Activated T-helper 1 cell treated with Interleukin-2 at 50 U/mL for 16 hours (primary cell): Measurements from ENCODE around the gene LPP.
"Not testable (repeated sequence)": the region's sequence is repeated elsewhere in the genome, so short reads cannot be mapped to it uniquely, and the experiment has no call there.

Experiments
- DNase-seq: peaks from one replicate; pipeline ENCODE4 v3.0.0-alpha.2; 2020; ENCODE audit warnings: low read depth

LPP gene

DNA sequence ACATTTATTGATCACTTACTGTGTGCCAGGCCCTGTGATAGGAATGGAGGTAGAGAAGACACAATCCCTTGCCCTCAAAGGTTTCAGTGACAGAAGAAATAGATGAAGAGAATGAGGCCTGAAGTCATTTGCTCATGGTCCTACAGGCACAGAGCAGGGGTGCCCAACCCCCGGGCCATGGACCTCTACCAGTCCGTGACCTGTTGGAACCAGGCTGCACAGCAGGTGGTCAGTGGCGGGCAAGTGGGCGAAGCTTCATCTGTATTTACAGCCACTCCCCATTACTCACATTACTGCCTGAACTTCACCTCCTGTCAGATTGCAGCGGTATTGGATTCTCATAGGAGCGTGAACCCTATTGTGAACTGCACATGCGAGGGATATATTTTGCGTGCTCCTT is 480.3 kb downstream of the LPP start:
- no peak for DNase-seq

DNA sequence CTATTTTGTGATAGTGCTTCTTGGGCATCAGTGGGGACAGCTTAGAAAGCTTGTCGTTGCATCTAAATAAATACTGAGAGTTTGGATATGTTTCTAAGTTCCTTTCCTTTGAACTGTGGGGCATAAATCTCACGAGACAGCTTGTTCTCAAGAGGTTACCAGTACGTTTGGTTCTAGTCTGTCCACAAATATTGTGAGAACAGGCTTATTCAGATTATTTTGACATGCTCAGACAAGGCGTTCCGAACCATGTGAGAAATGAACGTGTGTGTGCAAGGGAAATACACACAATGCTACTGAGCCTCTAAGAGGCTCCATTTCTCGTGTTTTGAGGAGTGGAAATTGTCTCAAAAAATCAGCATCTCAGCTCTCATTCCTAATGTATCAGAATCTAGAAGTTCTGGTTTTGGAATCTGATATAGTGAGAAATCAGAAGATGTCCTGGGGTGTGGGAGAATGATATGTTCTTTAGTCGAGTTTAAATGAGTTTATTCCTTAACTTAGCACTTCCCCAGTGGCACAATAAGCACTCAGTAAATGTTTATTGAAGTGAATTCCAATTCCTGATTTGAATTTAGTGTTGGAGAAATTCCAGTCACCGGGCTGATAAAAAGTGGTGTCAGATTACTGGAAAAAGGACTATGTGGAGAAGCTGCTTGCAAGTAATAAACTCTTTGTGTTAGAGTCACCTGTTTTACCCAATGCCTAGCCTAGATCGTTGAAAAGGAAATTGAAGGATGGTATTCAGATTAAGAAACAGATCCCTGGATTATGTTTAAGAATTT is 481.5 kb downstream of the LPP start:
- DNase-seq, result no peak

DNA sequence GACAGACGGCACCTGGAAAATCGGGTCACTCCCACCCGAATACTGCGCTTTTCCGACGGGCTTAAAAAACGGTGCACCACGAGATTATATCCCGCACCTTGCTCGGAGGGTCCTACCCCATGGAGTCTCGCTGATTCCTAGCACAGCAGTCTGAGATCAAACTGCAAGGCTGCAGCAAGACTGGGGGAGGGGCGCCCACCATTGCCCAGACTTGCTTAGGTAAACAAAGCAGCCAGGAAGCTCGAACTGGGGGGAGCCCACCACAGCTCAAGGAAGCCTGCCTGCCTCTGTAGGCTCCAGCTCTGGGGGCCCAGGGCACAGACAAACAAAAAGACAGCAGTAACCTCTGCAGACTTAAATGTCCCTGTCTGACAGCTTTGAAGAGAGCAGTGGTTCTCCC is 482.3 kb downstream of the LPP start:
- not testable (repeated sequence) for DNase-seq

DNA sequence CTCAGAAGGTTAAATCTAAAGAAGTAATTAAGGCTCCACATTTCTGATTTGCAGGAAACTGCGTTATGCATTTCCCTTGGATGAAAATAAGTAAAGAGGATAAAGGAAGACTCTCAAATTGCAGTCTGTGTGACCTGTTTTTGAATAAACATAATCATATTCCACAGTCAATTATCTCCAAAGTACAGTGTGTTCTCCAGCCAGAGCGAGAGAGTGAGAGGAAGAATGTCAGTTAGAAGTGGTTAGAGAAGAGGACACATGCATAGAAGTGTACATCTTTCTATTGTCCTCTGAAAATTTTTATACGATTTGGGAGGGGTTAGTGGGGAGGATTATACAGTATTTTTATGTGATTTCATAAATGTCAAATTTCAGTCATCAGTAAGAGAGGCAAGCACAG is 487.1 kb downstream of the LPP start:
- no peak for DNase-seq

DNA sequence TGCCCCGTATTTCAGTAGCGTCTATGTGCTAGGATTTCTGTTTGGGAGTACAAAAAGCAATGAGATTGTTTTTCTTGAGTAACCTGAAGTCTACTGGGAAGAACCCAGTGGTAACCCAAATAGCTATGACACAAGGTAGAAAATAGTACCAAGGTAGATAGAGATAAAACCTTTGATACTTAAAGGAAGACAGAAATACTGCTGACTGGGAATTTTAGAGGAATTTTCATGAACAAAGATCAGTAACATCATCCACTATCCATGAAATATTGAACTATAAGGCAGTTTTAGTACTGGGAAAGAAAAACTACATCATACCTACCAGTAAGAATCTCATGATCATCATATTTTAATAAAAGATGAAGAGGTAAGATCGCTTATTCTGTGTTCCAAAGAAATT is 489.8 kb downstream of the LPP start:
- DNase-seq, result no peak

DNA sequence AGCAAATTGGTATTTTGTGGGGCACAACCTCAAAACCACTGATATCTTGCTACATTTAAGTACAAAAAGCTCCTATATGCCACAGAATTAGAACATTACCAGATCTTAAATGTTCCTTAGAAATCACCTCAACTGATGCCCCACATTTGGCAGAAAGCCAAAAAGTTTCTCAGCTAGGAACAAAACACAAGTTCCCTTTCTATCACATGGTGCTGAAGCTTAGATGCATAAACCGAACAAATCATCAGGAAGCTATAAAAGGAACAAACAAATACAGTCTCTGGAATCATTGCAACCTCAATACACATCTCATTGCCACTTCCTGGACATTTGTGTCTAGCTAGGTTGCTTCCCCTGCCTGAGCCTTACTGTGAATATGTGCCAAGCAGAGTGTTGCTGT is 492.6 kb downstream of the LPP start:
- no peak for DNase-seq

DNA sequence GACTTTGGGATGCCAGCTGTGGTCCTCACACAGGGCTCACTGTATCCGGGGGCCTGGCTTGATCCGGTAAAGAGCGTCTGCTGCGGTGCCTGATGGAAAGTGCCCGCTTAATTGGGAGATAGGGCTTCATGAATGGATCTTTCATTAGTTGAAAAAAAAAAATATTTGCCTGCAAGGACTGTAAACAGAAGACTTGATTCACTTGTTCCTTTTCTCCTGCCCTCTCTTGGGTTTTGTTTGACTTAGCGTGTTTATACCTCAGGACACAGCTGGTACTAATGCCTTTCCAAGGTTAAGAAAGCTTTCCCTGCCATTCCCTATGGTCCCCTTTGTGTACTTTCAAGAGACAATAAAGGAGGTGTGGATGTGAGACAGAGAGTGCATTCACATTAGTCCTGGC is 493.3 kb downstream of the LPP start:
- DNase-seq, result no peak

DNA sequence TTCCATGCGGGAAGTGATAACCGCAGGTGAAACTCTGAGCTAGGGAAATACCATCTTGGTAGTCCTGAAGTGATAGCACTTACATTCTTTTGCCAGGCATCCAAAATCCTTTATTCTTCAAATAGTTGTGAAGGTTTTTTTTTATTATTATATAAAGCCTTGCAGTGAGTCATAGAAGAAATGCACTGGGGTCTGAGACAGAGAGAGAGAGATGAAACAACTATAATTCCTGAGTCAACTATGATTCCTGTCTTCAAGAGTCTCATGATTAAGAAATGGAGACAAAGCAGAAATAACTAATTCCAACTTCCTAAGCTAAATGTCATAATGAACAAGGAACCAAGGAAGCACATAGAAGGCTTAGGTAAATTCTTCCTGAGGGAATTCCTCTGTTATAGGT is 495.6 kb downstream of the LPP start:
- DNase-seq, result no peak

DNA sequence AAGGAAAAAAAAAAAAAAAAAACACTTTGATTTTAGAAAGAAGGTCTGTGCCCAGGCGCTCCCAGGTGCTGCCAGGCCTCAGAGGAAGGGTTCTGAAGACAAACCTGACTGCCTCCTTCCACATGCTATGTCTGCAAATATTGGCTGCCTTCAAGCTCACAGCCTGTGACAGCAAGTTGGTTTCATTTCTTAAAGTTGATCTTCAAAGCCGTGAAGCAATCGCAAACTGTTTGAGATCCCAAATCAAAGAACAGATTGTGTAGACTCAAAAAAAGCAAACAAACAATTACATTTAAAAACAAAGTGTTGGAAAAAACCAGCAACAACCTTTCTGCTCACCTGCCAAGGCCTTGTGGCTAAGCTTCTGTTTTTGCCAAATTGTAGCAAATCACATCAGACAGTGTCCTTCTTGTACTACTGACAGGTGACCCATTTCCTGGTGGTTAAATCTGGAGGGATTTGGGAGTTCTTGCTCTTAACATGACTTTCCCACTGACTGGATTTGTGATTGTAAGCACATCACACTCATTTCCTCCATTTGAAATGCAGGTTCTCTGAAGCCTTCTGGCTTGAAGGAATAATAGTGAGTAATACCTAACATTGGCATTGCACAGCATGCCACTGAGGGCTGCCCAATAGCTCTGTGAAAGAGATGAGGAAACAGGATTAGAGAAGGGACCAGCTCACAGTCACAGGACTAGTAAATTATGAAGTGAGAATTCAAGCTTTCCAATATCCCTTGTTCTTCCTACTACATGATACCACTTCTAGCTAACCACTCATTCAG is 502.4 kb downstream of the LPP start:
- no peak for DNase-seq

DNA sequence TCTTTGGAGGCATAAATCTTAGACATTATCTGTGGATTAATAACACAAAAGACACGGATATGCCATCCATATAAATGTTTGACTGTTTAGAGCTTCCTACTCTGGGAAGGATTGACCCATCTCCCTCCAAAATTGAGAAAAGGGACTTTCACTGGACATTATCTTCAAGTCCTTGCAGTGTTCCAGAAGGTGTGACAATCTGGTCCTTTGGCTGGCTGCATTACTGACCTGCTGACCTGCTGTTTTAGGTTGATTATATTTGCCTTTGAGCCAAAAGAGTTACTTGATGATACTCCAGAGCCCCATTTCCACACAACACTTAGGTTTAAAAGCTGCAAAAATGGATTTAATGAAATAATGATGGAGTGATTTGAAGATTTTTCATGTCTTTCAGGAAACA is 504.6 kb downstream of the LPP start:
- no peak for DNase-seq

DNA sequence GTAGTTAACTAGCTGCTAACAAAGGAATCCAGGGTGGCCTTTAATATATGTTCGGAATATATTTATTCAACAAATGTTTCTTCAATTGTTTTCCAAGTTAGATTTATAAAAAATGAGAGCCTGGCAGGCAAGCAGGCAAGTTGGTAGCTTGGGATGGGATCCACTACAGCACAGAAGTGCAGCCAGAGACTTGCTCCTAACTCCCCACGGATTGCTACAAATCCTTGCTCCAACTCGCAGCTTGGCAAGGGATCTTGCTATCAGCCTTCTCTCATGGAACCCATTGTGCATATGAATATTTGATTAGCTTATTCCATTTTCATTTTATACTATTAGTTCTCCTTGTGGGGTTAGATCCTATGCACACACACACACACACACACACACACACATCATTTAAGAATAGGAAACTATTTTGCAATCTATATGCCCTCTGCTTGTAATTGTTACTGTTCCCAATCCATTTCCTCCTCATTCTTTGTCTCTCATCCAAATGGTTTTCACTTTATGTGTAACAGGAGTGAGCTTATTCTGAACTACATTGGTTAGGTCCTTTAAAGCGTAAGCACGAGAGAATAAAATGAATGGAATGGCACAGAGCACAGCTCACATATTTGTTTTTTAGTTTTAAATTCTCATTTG is 505.6 kb downstream of the LPP start:
- no peak for DNase-seq

DNA sequence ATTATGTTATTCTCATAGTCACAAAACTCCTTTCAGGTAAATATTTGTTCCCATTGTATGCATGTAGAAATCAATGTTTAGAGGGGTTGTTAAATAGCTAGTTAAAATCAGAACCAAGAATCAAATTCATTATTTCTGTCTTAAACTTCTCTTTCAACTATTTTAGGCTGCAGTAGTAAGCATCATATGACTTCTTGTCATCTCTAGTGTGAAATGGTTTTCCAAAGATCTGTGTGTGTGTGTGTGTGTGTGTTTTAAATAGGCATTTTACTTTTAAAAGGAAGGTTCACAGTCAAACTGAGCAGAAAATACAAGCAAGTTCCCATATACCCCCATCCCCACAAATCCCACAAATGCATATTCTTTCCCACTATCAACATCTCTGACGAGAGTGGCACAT is 506.5 kb downstream of the LPP start:
- no peak for DNase-seq

DNA sequence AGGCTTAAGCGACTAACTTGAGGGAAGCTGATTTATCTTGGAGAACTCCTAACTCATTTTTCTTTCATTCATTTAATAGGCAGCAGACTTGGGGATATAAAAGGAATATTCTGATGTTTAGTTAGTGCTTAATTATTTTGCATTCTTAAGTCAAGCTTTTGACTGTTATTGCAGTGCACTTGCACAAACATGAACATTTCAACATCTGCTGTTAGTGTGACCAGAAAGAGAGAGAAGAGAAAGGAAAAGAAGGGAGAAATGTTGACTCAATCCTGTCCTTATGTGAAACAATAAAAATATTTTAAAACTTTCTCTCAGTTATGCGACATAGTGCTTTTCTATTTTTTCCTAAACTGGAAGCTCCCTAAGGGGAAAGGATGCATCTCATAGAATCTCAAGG is 507.8 kb downstream of the LPP start:
- no peak for DNase-seq

DNA sequence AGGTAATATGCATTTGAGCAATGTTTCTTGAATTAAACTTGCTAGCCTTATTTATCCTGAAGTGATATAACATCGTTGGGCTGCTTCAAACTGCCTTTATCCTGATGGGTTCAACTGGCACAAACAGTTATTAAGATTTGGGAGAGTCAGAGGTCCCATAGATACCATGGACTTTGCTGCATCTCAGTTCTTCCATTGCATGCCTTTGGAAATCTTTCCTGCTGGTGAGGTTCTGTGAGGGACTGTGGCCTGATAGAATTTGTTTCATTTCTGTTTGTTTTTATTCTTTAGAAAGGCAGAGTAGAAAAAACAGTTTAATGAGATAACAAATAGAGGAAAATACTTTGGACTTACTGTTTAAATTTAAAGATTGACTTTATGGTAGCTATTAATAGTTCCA is 508.3 kb downstream of the LPP start:
- DNase-seq, result no peak

DNA sequence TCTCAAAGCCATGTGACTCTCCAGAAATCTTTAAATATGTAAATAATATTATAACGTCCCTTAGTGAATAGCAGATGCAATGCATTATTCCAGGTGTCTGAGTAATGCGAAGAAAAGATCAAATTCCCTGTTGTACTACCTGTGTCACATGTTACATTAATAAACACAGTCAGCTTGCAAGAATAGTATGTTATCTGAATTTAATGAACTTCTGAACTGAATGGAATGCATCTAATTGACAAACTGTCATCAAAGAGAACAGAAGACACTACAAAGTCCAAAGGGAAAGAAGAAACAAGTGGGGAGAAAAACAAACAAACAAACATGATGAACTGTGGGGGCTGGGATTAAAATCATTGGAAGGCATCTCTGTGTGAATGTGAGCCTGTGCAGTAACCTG is 508.8 kb downstream of the LPP start:
- no peak for DNase-seq

DNA sequence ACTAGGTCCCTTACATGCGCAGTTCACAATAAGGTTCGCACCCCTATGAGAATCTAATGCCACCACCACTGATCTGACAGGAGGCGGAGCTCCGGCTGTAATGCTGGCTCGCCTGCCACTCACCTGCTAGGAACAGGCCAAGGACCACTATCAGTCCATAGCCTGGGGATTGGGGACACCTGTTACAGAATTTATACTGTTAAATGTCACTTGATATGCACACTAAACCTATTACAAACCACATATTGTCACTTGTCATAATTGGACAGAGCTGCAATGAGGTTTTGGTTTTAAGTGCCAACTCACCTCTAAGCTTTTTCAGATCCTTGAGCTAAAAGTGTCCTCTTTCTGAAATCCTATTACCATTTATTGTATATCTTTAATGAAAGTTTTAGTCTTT is 509.9 kb downstream of the LPP start:
- no peak for DNase-seq

DNA sequence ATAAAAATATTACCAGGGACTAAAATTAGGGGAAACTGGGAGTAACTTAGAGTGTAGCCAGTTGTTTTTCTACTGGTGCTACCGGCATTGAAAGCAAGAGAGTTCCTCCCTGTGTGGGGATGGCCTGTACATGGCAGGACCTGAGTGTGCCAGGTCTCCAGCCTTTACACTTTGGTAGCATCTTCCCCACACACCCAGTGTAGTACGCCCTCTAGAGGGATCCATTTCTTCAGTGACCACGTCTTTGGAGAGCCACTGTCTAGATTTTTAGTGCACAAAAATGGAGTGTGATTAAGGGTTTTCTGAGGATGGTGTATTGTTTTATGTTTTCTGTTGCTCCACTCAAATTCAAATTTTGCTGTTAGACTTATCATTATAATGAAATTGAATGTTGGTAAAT is 510.8 kb downstream of the LPP start:
- DNase-seq, result no peak

DNA sequence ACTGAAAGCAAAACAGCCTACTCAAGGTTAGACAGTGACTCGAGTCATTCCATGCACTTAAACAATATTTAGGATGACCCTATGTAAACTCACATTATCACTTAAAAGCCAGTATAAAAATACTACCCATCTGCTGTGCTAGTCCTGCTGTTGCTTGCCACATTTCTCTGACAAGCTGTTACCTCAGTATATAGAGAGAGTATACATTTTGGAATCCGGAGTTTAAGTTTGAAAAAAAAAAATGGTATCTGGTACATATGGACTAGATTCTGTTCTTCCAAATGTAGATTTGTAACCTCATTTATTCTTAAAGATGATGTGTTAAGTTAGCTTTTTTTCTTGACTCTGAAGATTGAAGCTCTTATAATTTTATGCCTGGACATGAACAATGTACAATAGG is 514.0 kb downstream of the LPP start:
- no peak for DNase-seq

DNA sequence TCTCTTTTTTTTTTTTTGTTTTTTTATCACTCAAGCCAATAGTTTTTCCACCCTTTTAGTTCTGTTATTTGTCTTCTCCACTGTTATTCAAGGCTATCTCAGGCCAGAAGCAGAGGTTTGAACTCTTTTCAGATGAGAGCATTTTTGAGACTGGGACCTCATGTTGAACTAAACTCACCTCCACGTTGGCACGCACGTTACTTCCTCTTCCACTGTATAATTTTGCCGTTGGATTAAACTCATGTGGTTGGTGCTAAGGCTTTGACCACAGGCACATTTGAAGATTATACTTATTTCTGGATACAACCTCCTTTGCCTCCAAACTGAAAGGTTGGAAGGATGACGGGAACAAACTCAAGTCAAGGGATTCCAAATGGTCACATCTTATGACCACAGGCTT is 516.5 kb downstream of the LPP start:
- no peak for DNase-seq

DNA sequence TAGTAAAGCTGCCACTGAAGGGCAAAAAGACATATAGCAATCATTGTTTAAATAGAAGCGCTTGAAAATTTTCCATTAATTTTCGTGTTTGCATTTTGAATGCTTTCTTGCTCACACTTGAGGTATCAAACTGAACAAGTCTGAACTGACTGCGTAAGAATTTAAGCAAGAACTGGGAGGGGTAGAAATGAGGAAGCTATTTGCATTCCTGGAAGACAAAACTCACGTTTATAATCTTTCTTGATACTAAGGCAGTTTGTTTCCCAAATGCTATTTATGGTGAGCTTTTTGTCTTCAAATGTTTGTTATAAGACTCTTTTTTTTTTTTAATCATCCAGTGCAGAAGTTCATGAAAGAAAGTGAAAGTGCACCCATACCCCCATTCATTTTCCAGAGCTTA is 518.0 kb downstream of the LPP start:
- no peak for DNase-seq

DNA sequence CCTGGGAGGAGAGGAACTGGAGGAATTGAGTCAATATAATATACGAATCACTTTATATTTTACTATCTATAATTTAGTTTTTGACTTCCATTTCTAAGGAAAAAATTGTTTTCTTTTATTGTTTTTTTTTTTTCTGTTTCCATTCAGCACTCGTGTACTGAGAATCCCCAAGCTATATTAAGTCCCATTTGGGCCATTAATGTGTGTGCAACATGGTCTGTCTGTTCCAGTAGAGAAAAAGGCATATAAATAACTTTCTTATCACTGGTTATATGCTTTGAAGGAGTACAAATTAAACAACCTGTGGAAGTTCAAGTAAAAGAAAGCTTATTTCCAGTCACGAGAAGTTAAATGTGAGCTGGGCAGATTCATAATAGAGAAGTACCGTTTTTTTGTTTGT is 518.9 kb downstream of the LPP start:
- no peak for DNase-seq

DNA sequence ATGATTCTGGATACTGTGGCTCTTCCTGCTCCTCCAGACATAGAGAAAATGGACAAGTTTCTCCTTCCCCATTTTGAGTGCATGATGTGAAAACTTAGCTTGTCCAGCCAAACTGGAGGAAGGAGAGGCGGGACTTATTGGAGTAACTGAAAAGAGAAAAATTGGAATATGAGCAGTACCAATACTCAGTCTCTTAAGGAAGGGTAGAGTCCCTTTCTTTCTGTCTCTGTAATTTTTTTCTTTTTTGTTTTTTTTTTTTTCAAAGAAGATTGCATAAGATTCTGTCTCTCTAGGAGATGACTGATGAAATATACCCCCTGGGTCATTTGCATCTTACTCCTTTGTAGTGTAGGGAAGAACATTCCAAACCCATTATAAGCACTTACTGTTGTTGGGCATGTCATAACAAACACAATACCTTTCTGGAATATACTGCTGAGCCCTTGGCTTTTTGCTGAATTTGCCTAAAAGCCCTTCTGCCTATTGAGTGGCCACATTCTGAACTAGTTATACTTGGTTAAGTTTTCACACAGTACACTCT is 519.8 kb downstream of the LPP start:
- DNase-seq, result no peak

DNA sequence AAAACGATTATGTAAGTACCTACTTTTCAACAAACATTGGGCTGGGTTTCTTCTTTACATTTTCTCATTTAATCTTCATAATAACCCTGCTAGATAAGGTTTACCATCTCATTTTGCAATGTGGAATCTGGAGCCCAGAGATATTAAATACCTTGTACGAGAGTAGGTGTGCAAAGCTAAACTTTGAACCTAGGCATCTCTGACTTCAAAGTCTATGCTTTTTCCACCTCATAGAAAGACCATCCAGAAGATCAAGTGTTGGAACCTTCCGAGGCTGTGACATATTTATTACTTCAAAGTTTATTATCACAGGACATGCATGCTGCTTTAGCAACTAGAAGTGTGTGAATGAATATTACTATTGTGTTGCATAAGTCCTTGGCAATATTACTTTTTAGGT is 520.6 kb downstream of the LPP start:
- DNase-seq, result no peak
